Urothelium cell line (cell line): ENCODE measurements around the gene DET1.
"Not testable (repeated sequence)": the region's sequence is repeated elsewhere in the genome, so short reads cannot be mapped to it uniquely, and the experiment has no call there.

ENCODE experiments used
- DNase-seq: peaks from one replicate; pipeline ENCODE4 v3.0.0; 2011; ENCODE audit warnings: low spot score, mixed read lengths
- FAIRE-seq: peaks from 2 replicates; lab custom pipeline; 2011; peaks lifted over from hg19 to GRCh38; lab: Jason Lieb, UNC

The DET1 gene

GRCh38 chr15:88546248-88547129 lies at the start of gene DET1:
Gene DET1 (minus strand): TSS chr15:88546681. CDS start chr15:88531705, 14,976 bp downstream.
- peak; percentile 66 for FAIRE-seq

GRCh38 chr15:88591384-88591783 lies 44.9 kb upstream of the DET1 start:
- DNase-seq, result no peak
- no peak for FAIRE-seq

More at GRCh38 chr15:88546248-88547129, at the start of gene DET1:
- DNase-seq, result peak; percentile 97

GRCh38 chr15:88590759-88591158 lies 44.3 kb upstream of the DET1 start:
- DNase-seq (no peak), FAIRE-seq (no peak)

- DNase-seq (no peak), FAIRE-seq (no peak)
Measured at GRCh38 chr15:88586401-88587162, 40.1 kb upstream of the DET1 start.

- FAIRE-seq (no peak), DNase-seq (no peak)
Measured at GRCh38 chr15:88580532-88580931, 34.1 kb upstream of the DET1 start.

- DNase-seq (no peak), FAIRE-seq (no peak)
Measured at GRCh38 chr15:88579322-88579721, 32.8 kb upstream of the DET1 start.

GRCh38 chr15:88574655-88575054 lies 28.2 kb upstream of the DET1 start:
- DNase-seq, result no peak
- FAIRE-seq, result no peak

GRCh38 chr15:88574077-88574476 lies 27.6 kb upstream of the DET1 start:
- no peak for DNase-seq
- no peak for FAIRE-seq

GRCh38 chr15:88571852-88572259 lies 25.4 kb upstream of the DET1 start:
- DNase-seq, result no peak
- FAIRE-seq, result no peak

- DNase-seq (no peak), FAIRE-seq (no peak)
Measured at GRCh38 chr15:88571153-88571851, 24.8 kb upstream of the DET1 start.

GRCh38 chr15:88568589-88568988 lies 22.1 kb upstream of the DET1 start:
- no peak for DNase-seq
- no peak for FAIRE-seq

- no peak for FAIRE-seq
Measured at GRCh38 chr15:88564741-88565140, 18.3 kb upstream of the DET1 start.

GRCh38 chr15:88563638-88564037 lies 17.2 kb upstream of the DET1 start:
- no peak for FAIRE-seq
- no peak for DNase-seq

More at GRCh38 chr15:88564741-88565140, 18.3 kb upstream of the DET1 start:
- no peak for DNase-seq

- FAIRE-seq, DNase-seq: not testable (repeated sequence)
Measured at GRCh38 chr15:88559565-88559964, 13.1 kb upstream of the DET1 start.

GRCh38 chr15:88558026-88558425 lies 11.5 kb upstream of the DET1 start:
- not testable (repeated sequence) for FAIRE-seq, DNase-seq

- not testable (repeated sequence) for FAIRE-seq, DNase-seq
Measured at GRCh38 chr15:88548009-88548408, 1.5 kb upstream of the DET1 start.

GRCh38 chr15:88545578-88546247 lies 768 bp downstream of the DET1 start:
- not testable (repeated sequence) for DNase-seq, FAIRE-seq

GRCh38 chr15:88543065-88543776 lies 3.3 kb downstream of the DET1 start:
- DNase-seq (no peak), FAIRE-seq (no peak)

GRCh38 chr15:88542342-88542733 lies 4.1 kb downstream of the DET1 start:
- DNase-seq, result no peak
- FAIRE-seq, result no peak
